ENCODE data around the gene MAT2B.

MAT2B gene

DNA sequence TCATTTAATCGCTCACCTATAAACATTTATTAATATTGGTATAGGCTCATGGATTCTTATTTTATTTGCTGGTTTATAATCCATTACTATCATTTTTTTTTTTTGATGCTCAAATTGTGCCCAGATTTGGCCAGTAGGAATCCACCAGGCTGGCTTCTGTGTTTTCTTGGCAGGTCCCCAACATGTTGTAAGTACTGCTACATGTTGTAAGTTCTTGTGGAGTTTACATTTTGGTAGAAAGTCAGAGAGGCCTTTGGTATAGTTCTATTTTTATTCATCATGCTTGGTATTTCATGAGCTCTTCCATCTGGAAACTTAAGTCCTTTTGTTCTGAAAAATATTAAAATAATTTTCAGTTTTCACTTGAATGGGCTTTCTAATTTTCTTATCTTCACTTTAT is 47.1 kb downstream of the MAT2B start:
- no peak overlapping the region for H3K27ac ChIP-seq
- no peak for TF ChIP-seq ZFX (IDR thresholded peaks at IDR 0.05; ENCODE audit: borderline replicate concordance)

DNA sequence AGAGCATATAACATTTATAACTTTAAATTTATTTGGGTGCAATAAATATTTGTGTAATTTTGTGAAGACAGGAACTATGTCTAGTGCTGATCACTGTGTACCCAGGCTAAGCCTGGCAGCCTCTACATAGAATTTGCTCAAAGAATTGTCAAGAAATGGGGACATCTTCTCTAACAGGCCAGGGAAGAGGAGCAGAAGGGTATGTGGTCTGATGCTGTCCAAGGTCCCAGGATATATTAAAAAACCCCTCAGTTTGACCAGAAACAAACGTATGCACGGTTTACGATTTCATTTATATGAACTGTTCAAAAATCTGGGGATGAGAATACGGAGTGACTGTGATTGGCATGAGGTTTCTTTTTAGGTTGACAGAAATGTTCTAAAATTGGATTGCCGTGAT is 55.9 kb downstream of the MAT2B start:
- no peak overlapping the region for H3K27ac ChIP-seq
- no peak for TF ChIP-seq ZFX (IDR thresholded peaks at IDR 0.05; ENCODE audit: borderline replicate concordance)
- TF ChIP-seq, protein P1, sequence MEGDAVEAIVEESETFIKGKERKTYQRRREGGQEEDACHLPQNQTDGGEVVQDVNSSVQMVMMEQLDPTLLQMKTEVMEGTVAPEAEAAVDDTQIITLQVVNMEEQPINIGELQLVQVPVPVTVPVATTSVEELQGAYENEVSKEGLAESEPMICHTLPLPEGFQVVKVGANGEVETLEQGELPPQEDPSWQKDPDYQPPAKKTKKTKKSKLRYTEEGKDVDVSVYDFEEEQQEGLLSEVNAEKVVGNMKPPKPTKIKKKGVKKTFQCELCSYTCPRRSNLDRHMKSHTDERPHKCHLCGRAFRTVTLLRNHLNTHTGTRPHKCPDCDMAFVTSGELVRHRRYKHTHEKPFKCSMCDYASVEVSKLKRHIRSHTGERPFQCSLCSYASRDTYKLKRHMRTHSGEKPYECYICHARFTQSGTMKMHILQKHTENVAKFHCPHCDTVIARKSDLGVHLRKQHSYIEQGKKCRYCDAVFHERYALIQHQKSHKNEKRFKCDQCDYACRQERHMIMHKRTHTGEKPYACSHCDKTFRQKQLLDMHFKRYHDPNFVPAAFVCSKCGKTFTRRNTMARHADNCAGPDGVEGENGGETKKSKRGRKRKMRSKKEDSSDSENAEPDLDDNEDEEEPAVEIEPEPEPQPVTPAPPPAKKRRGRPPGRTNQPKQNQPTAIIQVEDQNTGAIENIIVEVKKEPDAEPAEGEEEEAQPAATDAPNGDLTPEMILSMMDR (IDR thresholded peaks at IDR 0.05), result no peak

- H3K27ac ChIP-seq, result no peak overlapping the region
- TF ChIP-seq ZFX (IDR thresholded peaks at IDR 0.05; ENCODE audit: borderline replicate concordance), result no peak
- TF ChIP-seq, protein P1 (IDR thresholded peaks at IDR 0.05), result no peak
These were observed 56.7 kb downstream of the MAT2B start for GRCh38 chr5:163562071-163562470.

DNA sequence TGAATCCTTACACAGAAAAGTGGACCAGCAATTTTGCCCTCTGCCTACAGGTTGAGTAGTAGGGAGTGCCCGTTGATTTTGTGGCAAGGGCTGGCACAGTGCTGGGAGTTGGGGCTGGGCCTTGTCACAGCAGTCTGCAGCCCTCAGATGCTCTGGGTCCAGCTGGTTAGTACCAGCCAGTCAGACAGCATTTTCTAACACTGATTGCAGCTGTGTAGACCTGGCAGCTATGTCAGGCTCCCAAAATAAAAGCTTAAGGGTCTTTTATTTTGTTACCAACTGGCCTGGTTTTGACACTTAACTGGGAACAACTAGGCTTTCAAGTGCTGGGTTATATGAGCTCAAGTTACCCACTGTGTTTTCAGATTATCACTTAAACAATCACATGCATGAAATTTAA is 57.7 kb downstream of the MAT2B start:
- no peak for TF ChIP-seq ZFX (IDR thresholded peaks at IDR 0.05; ENCODE audit: borderline replicate concordance)
- TF ChIP-seq, protein P1 (IDR thresholded peaks at IDR 0.05), result no peak

DNA sequence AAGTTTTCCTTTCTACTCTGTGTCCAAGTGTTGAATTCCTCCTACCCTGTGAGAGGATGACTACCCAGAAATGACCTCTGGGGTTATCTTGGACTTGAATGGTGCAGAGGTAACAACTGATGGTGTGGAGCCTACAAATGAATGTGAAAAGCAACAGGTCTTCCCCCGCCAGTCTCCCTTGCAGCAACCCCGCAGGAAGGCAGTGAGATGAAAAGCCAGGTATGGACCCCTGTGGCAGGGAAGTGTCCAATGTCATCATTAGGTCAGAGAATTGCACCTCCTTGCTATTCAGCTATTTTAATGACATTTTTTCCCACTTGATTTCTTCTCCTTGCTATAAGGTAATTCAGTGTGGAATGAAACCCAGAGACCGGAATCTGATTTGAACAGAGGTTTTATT is 58.5 kb downstream of the MAT2B start:
- TF ChIP-seq, protein P1 (IDR thresholded peaks at IDR 0.05), result no peak
- no peak for TF ChIP-seq ZFX (IDR thresholded peaks at IDR 0.05; ENCODE audit: borderline replicate concordance)

More for the DNA sequence above, 57.7 kb downstream of the MAT2B start:
- no peak overlapping the region for H3K27ac ChIP-seq

DNA sequence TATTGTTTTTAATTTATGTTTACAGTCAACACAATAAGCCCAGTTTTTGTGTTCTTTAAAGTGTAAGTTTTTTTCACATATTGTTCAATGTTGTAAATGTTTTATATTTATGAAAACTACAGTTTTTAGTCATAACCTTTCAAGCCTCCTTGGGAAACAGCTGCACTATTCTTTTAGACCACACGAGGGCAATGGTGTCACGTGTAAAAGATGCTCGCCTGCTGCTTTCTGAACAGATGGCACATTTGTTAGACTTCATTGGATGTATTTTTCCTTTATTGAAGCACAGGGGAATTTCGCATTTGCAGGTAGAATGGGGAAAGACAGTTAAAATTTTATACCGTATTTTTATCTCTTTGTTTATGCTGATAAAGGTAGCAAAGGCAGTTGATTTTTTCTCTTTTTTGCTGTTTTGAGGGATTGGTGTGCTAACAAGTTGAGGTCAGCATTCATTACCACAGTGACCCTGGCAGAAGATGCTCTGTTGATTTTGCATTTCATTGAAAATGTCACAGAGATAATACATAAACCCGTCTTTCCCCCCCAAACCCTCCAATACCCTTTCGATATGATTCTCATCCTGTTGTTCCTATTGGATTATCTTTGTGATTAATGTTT is 59.0 kb downstream of the MAT2B start:
- H3K27ac ChIP-seq, result no peak overlapping the region
- no peak for TF ChIP-seq ZFX (IDR thresholded peaks at IDR 0.05; ENCODE audit: borderline replicate concordance)
- TF ChIP-seq, protein P1 (IDR thresholded peaks at IDR 0.05), result peak; percentile 91

More for the DNA sequence above, 58.5 kb downstream of the MAT2B start:
- H3K27ac ChIP-seq, result no peak overlapping the region

DNA sequence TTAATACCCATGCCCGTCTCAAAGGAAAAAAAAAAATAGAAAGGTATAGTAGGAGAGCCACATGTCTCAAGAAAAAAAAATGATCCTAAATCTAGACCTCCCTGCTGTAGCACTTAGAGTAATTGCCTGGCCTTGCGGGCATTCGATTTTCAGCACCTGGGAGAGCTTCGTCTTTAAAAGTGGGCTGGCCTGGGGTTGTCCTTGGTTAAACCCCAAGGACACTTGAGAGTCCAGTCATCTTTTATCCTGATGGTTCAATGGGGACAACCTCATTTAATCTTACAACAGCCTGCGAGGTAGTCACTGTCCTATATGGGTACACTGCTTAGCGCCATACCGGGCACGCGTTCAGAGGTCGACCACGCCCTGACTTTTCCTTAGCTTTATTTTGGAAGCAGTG is 60.1 kb downstream of the MAT2B start:
- peak overlapping the region; percentile 58 for H3K27ac ChIP-seq
- TF ChIP-seq, protein P1 (IDR thresholded peaks at IDR 0.05), result no peak
- TF ChIP-seq ZFX (IDR thresholded peaks at IDR 0.05; ENCODE audit: borderline replicate concordance), result no peak

Measured in 22Rv1 (cell line).